CD8-positive, alpha-beta memory T cell (primary cell): Measurements from ENCODE around the gene OR13J1. TPM values are rescaled to one million over a fixed set of nuclear protein-coding genes. Genes with fewer than 3 reads are reported as not detected.

Experiments used
- CTCF ChIA-PET: fragments of 350-600 bp; sonication (Branson Sonifier 250); formaldehyde crosslinking; loops from one replicate; lab custom pipeline; 2021; ENCODE audit warnings: antibody characterized with exemption; lab: Charles Lee
- POLR2A ChIA-PET: fragments of 350-600 bp; sonication (Branson Sonifier 250); formaldehyde crosslinking; loops from one replicate; lab custom pipeline; 2021; ENCODE audit warnings: antibody characterized with exemption; lab: Charles Lee
- DNase-seq, 5 donors: peaks; one replicate each; pipeline versions ENCODE4 v3.0.0 to v3.0.0-alpha.2; 2020 to 2022; ENCODE audit warnings: mixed read lengths in 1 of 5
- H3K27ac ChIP-seq: one replicate; pipeline ENCODE4 v1.7.0; 2013; ENCODE audit warnings: low read depth, mild to moderate bottlenecking, low read length, moderate library complexity
- H3K27me3 ChIP-seq: 2 replicates; pipeline ENCODE4 v1.7.0; 2013; ENCODE audit warnings: low read length, mild to moderate bottlenecking; ENCODE audit not compliant: insufficient read depth, poor library complexity, severe bottlenecking
- H3K36me3 ChIP-seq: 2 replicates; pipeline ENCODE4 v1.7.0; 2013; ENCODE audit warnings: mild to moderate bottlenecking, low read length, moderate library complexity; ENCODE audit not compliant: insufficient read depth
- H3K4me1 ChIP-seq: 2 replicates; pipeline ENCODE4 v1.7.0; 2013; ENCODE audit warnings: mild to moderate bottlenecking, low read length, moderate library complexity; ENCODE audit not compliant: insufficient read depth
- H3K4me3 ChIP-seq: 2 replicates; pipeline ENCODE4 v1.7.0; 2013; ENCODE audit warnings: mild to moderate bottlenecking, low read length
- H3K9me3 ChIP-seq: 2 replicates; pipeline ENCODE4 v1.7.0; 2013; ENCODE audit warnings: mild to moderate bottlenecking, low read length
- H3K27ac Mint-ChIP-seq, 8 donors: one replicate each; pipeline ENCODE4 v1.8.0; 2020 to 2021; ENCODE audit warnings: mixed read lengths in 8 of 8, mild to moderate bottlenecking in 6 of 8, inconsistent platforms in 3 of 8, moderate library complexity in 3 of 8
- H3K27me3 Mint-ChIP-seq, 2 donors: one replicate each; pipeline ENCODE4 v1.8.0; 2020 to 2021; ENCODE audit warnings: mixed read lengths in 2 of 2, mild to moderate bottlenecking in 1 of 2, moderate library complexity in 1 of 2
- H3K36me3 Mint-ChIP-seq, 3 donors: one replicate each; pipeline ENCODE4 v1.8.0; 2020 to 2021; ENCODE audit warnings: mixed read lengths in 3 of 3, inconsistent platforms in 1 of 3, mild to moderate bottlenecking in 1 of 3
- H3K4me1 Mint-ChIP-seq, 3 donors: one replicate each; pipeline ENCODE4 v1.8.0; 2020 to 2021; ENCODE audit warnings: mixed read lengths in 3 of 3, inconsistent platforms in 1 of 3, mild to moderate bottlenecking in 1 of 3
- H3K4me3 Mint-ChIP-seq, 7 donors: one replicate each; pipeline ENCODE4 v1.8.0; 2020 to 2021; ENCODE audit warnings: mixed read lengths in 7 of 7, mild to moderate bottlenecking in 6 of 7, moderate library complexity in 4 of 7, inconsistent platforms in 2 of 7
- H3K9me3 Mint-ChIP-seq, 5 donors: one replicate each; pipeline ENCODE4 v1.8.0; 2020 to 2022; ENCODE audit warnings: mixed read lengths in 5 of 5, mild to moderate bottlenecking in 3 of 5, moderate library complexity in 2 of 5, inconsistent platforms in 1 of 5
- polyA plus RNA-seq: library from polyadenylated mRNA; unstranded; fragments of 300-500 nt; fragmentation: Illumina TruSeq; gene quantifications from one replicate; pipeline ENCODE4 v1.2.3, GENCODE V29; 2021
- total RNA-seq, 2 experiments: library from RNA; stranded (reverse); gene quantifications; one replicate each; pipeline ENCODE4 v1.2.3, GENCODE V29; 2021

The OR13J1 gene
- total and polyA plus RNA-seq, 3 experiments from 2014 or later = not detected

GRCh38 chr9:35834260-35835215 is 35.7 kb downstream of the OR13J1 start:
- H3K9me3 Mint-ChIP-seq = no peaks in the 10 kb centered on the region
- Histone ChIP-seq H3K36me3 (no peaks in the 10 kb centered on the region), H3K9me3 (no peaks in the 10 kb centered on the region), H3K4me1 (peaks cover 7% of the 10 kb centered on the region), H3K27ac (no peak overlapping the region), H3K27me3 (no peaks in the 10 kb centered on the region), H3K4me3 (no peak overlapping the region)
- H3K27me3 Mint-ChIP-seq = no peaks in the 10 kb centered on the region
- DNase-seq = no peak
- peaks cover 8 to 24% (median 8%) of the 10 kb centered on the region in 3 donors for H3K4me1 Mint-ChIP-seq
- peak overlapping the region in 3 of 8 donors; percentile 42 to 55 (median 44) for H3K27ac Mint-ChIP-seq
- ChIA-PET CTCF (interaction anchor here (0.8 to 2.8 kb wide), 5 partner anchors 9 to 98 kb away, joined by 3 to 18 read pairs (median 4); no protein-coding TSS in a partner anchor), POLR2A (interaction anchor here (0.7 kb wide), 1 partner anchor 80 kb away, joined by 9 read pairs; no protein-coding TSS in a partner anchor)
- H3K4me3 Mint-ChIP-seq = peak overlapping the region in 1 of 7 donors; percentile 51
- no peaks in the 10 kb centered on the region for H3K36me3 Mint-ChIP-seq

GRCh38 chr9:35832814-35833213 is 37.4 kb downstream of the OR13J1 start:
- Mint-ChIP-seq H3K4me1 (peaks cover 18 to 34% (median 19%) of the 10 kb centered on the region in 3 donors), H3K27me3 (no peaks in the 10 kb centered on the region), H3K36me3 (peaks cover 0 to 4% (median 0%) of the 10 kb centered on the region in 3 donors), H3K4me3 (peak overlapping the region in 1 of 7 donors; percentile 78), H3K9me3 (no peaks in the 10 kb centered on the region), H3K27ac (peak overlapping the region in 1 of 8 donors; percentile 43)
- no peaks in the 10 kb centered on the region for H3K27me3 ChIP-seq
- H3K9me3 ChIP-seq = no peaks in the 10 kb centered on the region
- H3K4me3 ChIP-seq = no peak overlapping the region
- CTCF ChIA-PET = interaction anchor here (2.5 kb wide), 1 partner anchor 42 kb away, joined by 8 read pairs; no protein-coding TSS in a partner anchor
- no peaks in the 10 kb centered on the region for H3K36me3 ChIP-seq
- H3K4me1 ChIP-seq = peaks cover 14% of the 10 kb centered on the region
- no peak for DNase-seq
- H3K27ac ChIP-seq = no peak overlapping the region
- POLR2A ChIA-PET = no interaction called here

GRCh38 chr9:35831040-35831439 is 39.2 kb downstream of the OR13J1 start:
- ChIA-PET POLR2A (interaction anchor here (0.7 kb wide), 1 partner anchor 102 kb away, joined by 3 read pairs; no protein-coding TSS in a partner anchor), CTCF (interaction anchor here (1.8 to 2.5 kb wide), 2 partner anchors 17 to 41 kb away, joined by 5 to 8 read pairs; partner anchors contain the start of gene HINT2)
- H3K4me3 ChIP-seq = no peak overlapping the region
- no peaks in the 10 kb centered on the region for H3K9me3 Mint-ChIP-seq
- no peak for DNase-seq
- H3K36me3 Mint-ChIP-seq = peaks cover 0 to 4% (median 0%) of the 10 kb centered on the region in 3 donors
- no peak overlapping the region for H3K27ac ChIP-seq
- peaks cover 21 to 36% (median 22%) of the 10 kb centered on the region in 3 donors for H3K4me1 Mint-ChIP-seq
- H3K9me3 ChIP-seq = no peaks in the 10 kb centered on the region
- H3K27ac Mint-ChIP-seq = peak overlapping the region in 1 of 8 donors; percentile 68
- H3K27me3 ChIP-seq = no peaks in the 10 kb centered on the region
- H3K36me3 ChIP-seq = no peaks in the 10 kb centered on the region
- no peaks in the 10 kb centered on the region for H3K27me3 Mint-ChIP-seq
- peaks cover 14% of the 10 kb centered on the region for H3K4me1 ChIP-seq
- H3K4me3 Mint-ChIP-seq = peak overlapping the region in 5 of 7 donors; percentile 17 to 80 (median 48)

GRCh38 chr9:35829764-35830096 is 40.5 kb downstream of the OR13J1 start:
- Mint-ChIP-seq H3K27ac (peak overlapping the region; percentile 81 to 95 (median 92)), H3K4me3 (peak overlapping the region; percentile 79 to 89 (median 84)), H3K4me1 (peaks cover 22 to 38% (median 24%) of the 10 kb centered on the region in 3 donors), H3K27me3 (no peaks in the 10 kb centered on the region), H3K36me3 (peaks cover 0 to 4% (median 0%) of the 10 kb centered on the region in 3 donors), H3K9me3 (no peaks in the 10 kb centered on the region)
- Histone ChIP-seq H3K4me1 (peaks cover 14% of the 10 kb centered on the region), H3K36me3 (no peaks in the 10 kb centered on the region), H3K27ac (peak overlapping the region; percentile 64), H3K27me3 (no peaks in the 10 kb centered on the region), H3K4me3 (peak overlapping the region; percentile 90), H3K9me3 (no peaks in the 10 kb centered on the region)
- ChIA-PET CTCF (no interaction called here), POLR2A (interaction anchor here (1.3 kb wide), 1 partner anchor 18 kb away, joined by 3 read pairs; the partner anchor contains the start of gene SPAG8)
- no peak for DNase-seq

GRCh38 chr9:35829084-35829763 is 41.0 kb downstream of the OR13J1 start, which contains the start of gene TMEM8B:
Gene TMEM8B (plus strand): TSS chr9:35829228. CDS start chr9:35829448, 220 bp downstream.
- H3K27ac ChIP-seq = peak within 1 kb of the TSS; percentile 64
- H3K4me1 ChIP-seq = peaks cover 14% of the 10 kb centered on the region
- Mint-ChIP-seq H3K4me3 (peak within 1 kb of the TSS; percentile 89 to 99 (median 94)), H3K4me1 (peaks cover 22 to 38% (median 24%) of the 10 kb centered on the region in 3 donors), H3K9me3 (no peaks in the 10 kb centered on the region), H3K36me3 (peaks cover 0 to 4% (median 0%) of the 10 kb centered on the region in 3 donors), H3K27me3 (no peaks in the 10 kb centered on the region), H3K27ac (peak within 1 kb of the TSS; percentile 81 to 99 (median 96))
- DNase-seq = peak; percentile 86 to 96 (median 93)
- H3K36me3 ChIP-seq = no peaks in the 10 kb centered on the region
- ChIA-PET POLR2A (interaction anchor here (0.6 to 1.5 kb wide), 4 partner anchors 14 to 119 kb away, joined by 3 to 5 read pairs (median 3); partner anchors contain the start of genes HINT2 and SPAG8), CTCF (interaction anchor here (1.1 to 1.5 kb wide), 2 partner anchors 15 to 39 kb away, joined by 3 to 5 read pairs; partner anchors contain the start of gene HINT2)
- no peaks in the 10 kb centered on the region for H3K27me3 ChIP-seq
- H3K4me3 ChIP-seq = peak within 1 kb of the TSS; percentile 90
- H3K9me3 ChIP-seq = no peaks in the 10 kb centered on the region

GRCh38 chr9:35828716-35829083 is 41.5 kb downstream of the OR13J1 start, which contains the start of gene FAM221B:
Gene FAM221B (minus strand): TSS chr9:35828732. CDS start chr9:35826161, 2,571 bp downstream.
- H3K4me3 ChIP-seq = peak within 1 kb of the TSS; percentile 90

GRCh38 chr9:35827486-35827885 is 42.7 kb downstream of the OR13J1 start:
- Mint-ChIP-seq H3K9me3 (no peaks in the 10 kb centered on the region), H3K27me3 (no peaks in the 10 kb centered on the region), H3K4me3 (peak overlapping the region in 6 of 7 donors; percentile 47 to 99 (median 91)), H3K4me1 (peaks cover 22 to 35% (median 24%) of the 10 kb centered on the region in 3 donors), H3K27ac (peak overlapping the region in 4 of 8 donors; percentile 25 to 96 (median 66)), H3K36me3 (peaks cover 0 to 4% (median 0%) of the 10 kb centered on the region in 3 donors)
- no peaks in the 10 kb centered on the region for H3K36me3 ChIP-seq
- POLR2A ChIA-PET = no interaction called here
- no peak overlapping the region for H3K27ac ChIP-seq
- no peaks in the 10 kb centered on the region for H3K9me3 ChIP-seq
- no peaks in the 10 kb centered on the region for H3K27me3 ChIP-seq
- H3K4me3 ChIP-seq = no peak overlapping the region
- CTCF ChIA-PET = interaction anchor here (1.5 to 3.3 kb wide), 4 partner anchors 8 to 35 kb away, joined by 5 to 18 read pairs (median 10); partner anchors contain the start of genes HINT2 and NPR2
- peaks cover 14% of the 10 kb centered on the region for H3K4me1 ChIP-seq
- DNase-seq = no peak

More at GRCh38 chr9:35828716-35829083, 41.5 kb downstream of the OR13J1 start, which contains the start of gene FAM221B:
- H3K4me3 Mint-ChIP-seq = peak within 1 kb of the TSS; percentile 89 to 99 (median 94)
- ChIA-PET CTCF (interaction anchor here (1.1 to 1.5 kb wide), 2 partner anchors 14 to 38 kb away, joined by 3 to 5 read pairs; partner anchors contain the start of gene HINT2), POLR2A (interaction anchor here (0.6 to 1.5 kb wide), 4 partner anchors 14 to 119 kb away, joined by 3 to 5 read pairs (median 3); partner anchors contain the start of genes HINT2 and SPAG8)
- H3K4me1 ChIP-seq = peaks cover 14% of the 10 kb centered on the region
- peak within 1 kb of the TSS; percentile 64 for H3K27ac ChIP-seq
- peaks cover 0 to 4% (median 0%) of the 10 kb centered on the region in 3 donors for H3K36me3 Mint-ChIP-seq
- peak in 2 of 5 donors; percentile 10 to 38 for DNase-seq
- H3K9me3 Mint-ChIP-seq = no peaks in the 10 kb centered on the region
- H3K9me3 ChIP-seq = no peaks in the 10 kb centered on the region
- no peaks in the 10 kb centered on the region for H3K36me3 ChIP-seq
- no peaks in the 10 kb centered on the region for H3K27me3 ChIP-seq
- H3K4me1 Mint-ChIP-seq = peaks cover 22 to 38% (median 24%) of the 10 kb centered on the region in 3 donors
- H3K27ac Mint-ChIP-seq = peak within 1 kb of the TSS; percentile 25 to 99 (median 96)
- H3K27me3 Mint-ChIP-seq = no peaks in the 10 kb centered on the region
